ENCODE measurements around the gene RPL27A.

- TF ChIP-seq CTCF (IDR thresholded peaks at IDR 0.05) = no peak
- no peak for TF ChIP-seq POLR2A (IDR thresholded peaks at IDR 0.05)
Measured at GRCh38 chr11:8704136-8704535, 21.5 kb downstream of the RPL27A start.

Data from testis (tissue), 2 donors.